GM12878 (cell line): ENCODE results near the gene MEF2C. TPM values are rescaled to one million over a fixed set of nuclear protein-coding genes. Genes with fewer than 3 reads are reported as not detected.

Source experiments
- ATF2 ChIP-seq: IDR thresholded peaks from 2 replicates; pipeline ENCODE4 v1.6.1; 2012; ENCODE audit warnings: low read length, inconsistent platforms
- CHD2 ChIP-seq: IDR thresholded peaks from 2 replicates; pipeline ENCODE4 v1.6.1; 2011; ENCODE audit warnings: low read depth, low read length, improper control_type of control experiment, borderline replicate concordance
- CUX1 ChIP-seq: IDR thresholded peaks from 2 replicates; pipeline ENCODE4 v1.6.1; 2012; ENCODE audit warnings: improper control_type of control experiment, low read depth, low read length; ENCODE audit not compliant: insufficient replicate concordance
- FOXM1 ChIP-seq: IDR thresholded peaks from 2 replicates; pipeline ENCODE4 v1.6.1; 2012; ENCODE audit warnings: low read depth, mild to moderate bottlenecking, inconsistent platforms, low read length, moderate library complexity
- KAT2A ChIP-seq: conservative IDR thresholded peaks from 2 replicates; pipeline ENCODE4 v1.6.1; 2011; ENCODE audit warnings: low read depth, low read length; ENCODE audit not compliant: control insufficient read depth
- MEF2B ChIP-seq: fragments of 450-650 bp; IDR thresholded peaks from 2 replicates; pipeline ENCODE4 v1.6.1; 2018; ENCODE audit warnings: mild to moderate bottlenecking, moderate library complexity; ENCODE audit not compliant: partially characterized antibody, poor library complexity, severe bottlenecking
- MLLT1 ChIP-seq: fragments of 450-650 bp; IDR thresholded peaks from 2 replicates; pipeline ENCODE4 v1.6.1; 2016; ENCODE audit warnings: mild to moderate bottlenecking
- MYB ChIP-seq: fragments of 150-350 bp; IDR thresholded peaks from 2 replicates; pipeline ENCODE4 v1.6.1; 2014; ENCODE audit warnings: mild to moderate bottlenecking, low read depth, low read length, borderline replicate concordance
- NFYA ChIP-seq: IDR thresholded peaks from 2 replicates; pipeline ENCODE4 v1.6.1; 2011; ENCODE audit warnings: low read depth, mild to moderate bottlenecking, low read length, improper control_type of control experiment, borderline replicate concordance
- PAX8 ChIP-seq: fragments of 450-650 bp; IDR thresholded peaks from 2 replicates; pipeline ENCODE4 v1.6.1; 2017; ENCODE audit warnings: mild to moderate bottlenecking, moderate library complexity
- POLR2AphosphoS5 ChIP-seq: IDR thresholded peaks from 2 replicates; pipeline ENCODE4 v1.6.1; 2011; ENCODE audit warnings: mild to moderate bottlenecking, low read length, inconsistent platforms
- RUNX3 ChIP-seq: IDR thresholded peaks from 2 replicates; pipeline ENCODE4 v1.6.1; 2012; ENCODE audit warnings: low read length, inconsistent platforms
- SIN3A ChIP-seq: IDR thresholded peaks from 2 replicates; pipeline ENCODE4 v1.6.1; 2012; ENCODE audit warnings: low read depth, low read length, improper control_type of control experiment
- SRF ChIP-seq, 2 experiments: IDR thresholded peaks; 2 replicates each; pipeline ENCODE4 v1.6.1; 2011; ENCODE audit warnings: low read depth in 2 of 2, low read length in 2 of 2, mild to moderate bottlenecking in 1 of 2, moderate library complexity in 1 of 2
- TCF12 ChIP-seq: IDR thresholded peaks from 2 replicates; pipeline ENCODE4 v1.6.1; 2011; ENCODE audit warnings: low read depth, mild to moderate bottlenecking, low read length
- WRNIP1 ChIP-seq: IDR thresholded peaks from 2 replicates; pipeline ENCODE4 v1.6.1; 2011; ENCODE audit warnings: low read depth, low read length, improper control_type of control experiment, borderline replicate concordance
- YBX1 ChIP-seq: fragments of 450-650 bp; IDR thresholded peaks from 2 replicates; pipeline ENCODE4 v1.6.1; 2016; ENCODE audit warnings: antibody characterized with exemption
- ZBED1 ChIP-seq: IDR thresholded peaks from 2 replicates; pipeline ENCODE4 v1.6.1; 2016; ENCODE audit warnings: borderline replicate concordance
- ZNF274 ChIP-seq: IDR thresholded peaks from one replicate; pipeline ENCODE4 v1.8.0; 2011; ENCODE audit not compliant: insufficient read length, insufficient read depth
- ZSCAN29 ChIP-seq: fragments of 450-650 bp; IDR thresholded peaks from 2 replicates; pipeline ENCODE4 v1.6.1; 2017; ENCODE audit warnings: mild to moderate bottlenecking, moderate library complexity
- polyA plus RNA-seq, 11 experiments: library from polyadenylated mRNA; depleted of rRNA in 4 of 11; unstranded in 6 of 11; stranded (reverse) in 5 of 11; fragments of >200 nt; fragmentation: Nextera tagmentation in 4 of 11; fragmentation: Illumina TruSeq in 1 of 11; extraction: Ambion mirVana in 4 of 11; extraction: Trizol in 1 of 11; gene quantifications; 1 replicate in 1 of 11; 2 replicates in 10 of 11; pipeline versions ENCODE4 v1.2.1 to v1.2.3, GENCODE V29; 2011 to 2016; ENCODE audit warnings: inconsistent platforms in 2 of 11, missing spikeins in 2 of 11, low read depth in 1 of 11
- total RNA-seq, 4 experiments: library from RNA; depleted of rRNA in 3 of 4; stranded (reverse); fragments of >200 nt in 3 of 4; fragmentation: Illumina TruSeq in 1 of 4; extraction: Trizol in 1 of 4; gene quantifications; 2 replicates each; pipeline versions ENCODE4 v1.2.1 to v1.2.3, GENCODE V29; 2013 to 2021
- TF ChIP-seq, protein P1 (sequence below): IDR thresholded peaks from 2 replicates; pipeline ENCODE4 v1.6.1; 2011; ENCODE audit warnings: borderline replicate concordance, low read depth, mild to moderate bottlenecking, moderate library complexity, mixed read lengths, low read length; ENCODE audit not compliant: insufficient read depth; ENCODE audit errors: extremely low read length
- TF ChIP-seq, protein P2 (sequence below): fragments of 450-650 bp; IDR thresholded peaks from 2 replicates; pipeline ENCODE4 v1.6.1; 2016; ENCODE audit warnings: mild to moderate bottlenecking

The MEF2C gene
- total and polyA plus RNA-seq, 10 of the 15 experiments (the other 5 are each of a cell fraction or from before 2014, with no cell fraction given) = 104 to 225 (median 180) TPM

GRCh38 chr5:88734191-88734640, 148.8 kb downstream of the MEF2C start (continued):
- TF ChIP-seq, protein P1, sequence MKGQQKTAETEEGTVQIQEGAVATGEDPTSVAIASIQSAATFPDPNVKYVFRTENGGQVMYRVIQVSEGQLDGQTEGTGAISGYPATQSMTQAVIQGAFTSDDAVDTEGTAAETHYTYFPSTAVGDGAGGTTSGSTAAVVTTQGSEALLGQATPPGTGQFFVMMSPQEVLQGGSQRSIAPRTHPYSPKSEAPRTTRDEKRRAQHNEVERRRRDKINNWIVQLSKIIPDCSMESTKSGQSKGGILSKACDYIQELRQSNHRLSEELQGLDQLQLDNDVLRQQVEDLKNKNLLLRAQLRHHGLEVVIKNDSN = no peak
- TF ChIP-seq PAX8 (no peak), ZSCAN29 (peak; percentile 80), CHD2 (peak; percentile 65; the same call in 1 of the 2 replicates), FOXM1 (peak; percentile 95), CUX1 (peak; percentile 9), NFYA (no peak), YBX1 (no peak), RUNX3 (peak; percentile 94), POLR2AphosphoS5 (no peak; the same call in 1 of the 2 replicates), ZBED1 (peak; percentile 83; the same call in 1 of the 2 replicates), KAT2A (no peak), ATF2 (peak; percentile 92), MLLT1 (peak; percentile 44; the same call in 1 of the 2 replicates), TCF12 (peak; percentile 33; the same call in 1 of the 2 replicates), SRF (IDR thresholded peaks at IDR 0.05; ENCODE audit: low read depth in 2 of 2, low read length in 2 of 2) (no peak), MYB (peak; percentile 87; the same call in 1 of the 2 replicates), MEF2B (peak; percentile 58), WRNIP1 (no peak), SIN3A (no peak), ZNF274 (no peak)
- TF ChIP-seq, protein P2, sequence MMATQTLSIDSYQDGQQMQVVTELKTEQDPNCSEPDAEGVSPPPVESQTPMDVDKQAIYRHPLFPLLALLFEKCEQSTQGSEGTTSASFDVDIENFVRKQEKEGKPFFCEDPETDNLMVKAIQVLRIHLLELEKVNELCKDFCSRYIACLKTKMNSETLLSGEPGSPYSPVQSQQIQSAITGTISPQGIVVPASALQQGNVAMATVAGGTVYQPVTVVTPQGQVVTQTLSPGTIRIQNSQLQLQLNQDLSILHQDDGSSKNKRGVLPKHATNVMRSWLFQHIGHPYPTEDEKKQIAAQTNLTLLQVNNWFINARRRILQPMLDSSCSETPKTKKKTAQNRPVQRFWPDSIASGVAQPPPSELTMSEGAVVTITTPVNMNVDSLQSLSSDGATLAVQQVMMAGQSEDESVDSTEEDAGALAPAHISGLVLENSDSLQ = peak; percentile 84
